GM23338 (cell line): ENCODE data around the gene SRSF1. TPM values are rescaled to one million over a fixed set of nuclear protein-coding genes. Genes with fewer than 3 reads are reported as not detected.

ENCODE experiments used
- ATAC-seq: fragments of 200-7000 bp; cut with Tn5 transposase; 3 replicates; pipeline ENCODE4 v1.9.1; 2020
- DNase-seq: peaks from one replicate; pipeline ENCODE4 v3.0.0-alpha.2; 2015; ENCODE audit warnings: low spot score
- H2AFZ ChIP-seq: fragments of 200-600 bp; sonication (generic); 2 replicates; pipeline ENCODE4 v1.8.0; 2016; ENCODE audit warnings: antibody characterized with exemption, mild to moderate bottlenecking, moderate library complexity
- H3F3A ChIP-seq: fragments of 200-600 bp; sonication (generic); replicated peaks from 2 replicates; pipeline ENCODE4 v1.8.0; 2017; ENCODE audit warnings: antibody characterized with exemption, mixed run types, low read depth
- H3K27ac ChIP-seq: fragments of 200-600 bp; sonication (generic); 2 replicates; pipeline ENCODE4 v1.6.1; 2016; ENCODE audit warnings: low read depth
- H3K27me3 ChIP-seq: fragments of 200-600 bp; sonication (generic); 2 replicates; pipeline ENCODE4 v1.8.0; 2016; ENCODE audit warnings: mild to moderate bottlenecking, mixed run types, moderate library complexity; ENCODE audit not compliant: insufficient read depth
- H3K36me3 ChIP-seq: fragments of 200-600 bp; sonication (generic); 2 replicates; pipeline ENCODE4 v1.8.0; 2016; ENCODE audit warnings: mild to moderate bottlenecking; ENCODE audit not compliant: insufficient read depth
- H3K4me1 ChIP-seq: fragments of 200-600 bp; sonication (generic); 2 replicates; pipeline ENCODE4 v1.8.0; 2016; ENCODE audit warnings: mild to moderate bottlenecking, moderate library complexity; ENCODE audit not compliant: insufficient read depth
- H3K4me2 ChIP-seq: fragments of 200-600 bp; sonication (generic); 2 replicates; pipeline ENCODE4 v1.7.1; 2017; ENCODE audit warnings: mixed run types
- H3K4me3 ChIP-seq: fragments of 200-600 bp; sonication (generic); 2 replicates; pipeline ENCODE4 v1.6.1; 2016; ENCODE audit warnings: mixed run types
- H3K79me2 ChIP-seq: fragments of 200-600 bp; sonication (generic); replicated peaks from 2 replicates; pipeline ENCODE4 v1.8.0; 2017; ENCODE audit warnings: mild to moderate bottlenecking; ENCODE audit not compliant: insufficient read depth
- H3K9me2 ChIP-seq: fragments of 200-600 bp; sonication (generic); 2 replicates; pipeline ENCODE4 v1.8.0; 2017; ENCODE audit not compliant: insufficient read depth
- H4K20me1 ChIP-seq: fragments of 200-600 bp; sonication (generic); replicated peaks from 2 replicates; pipeline ENCODE4 v1.8.0; 2017; ENCODE audit warnings: mild to moderate bottlenecking; ENCODE audit not compliant: insufficient read depth
- H3K27ac Mint-ChIP-seq: 2 replicates; pipeline ENCODE4 v1.8.0; 2020; ENCODE audit warnings: inconsistent platforms, mild to moderate bottlenecking, moderate library complexity, mixed read lengths
- H3K27me3 Mint-ChIP-seq: 3 replicates; pipeline ENCODE4 v1.8.0; 2022; ENCODE audit warnings: low read depth, mild to moderate bottlenecking, moderate library complexity, mixed read lengths, inconsistent platforms; ENCODE audit not compliant: insufficient read depth, poor library complexity
- H3K36me3 Mint-ChIP-seq: 3 replicates; pipeline ENCODE4 v1.8.0; 2021; ENCODE audit warnings: low read depth, mild to moderate bottlenecking, inconsistent platforms, moderate library complexity, mixed read lengths
- H3K4me1 Mint-ChIP-seq: 3 replicates; pipeline ENCODE4 v1.8.0; 2020; ENCODE audit warnings: mild to moderate bottlenecking, inconsistent platforms, mixed read lengths
- H3K4me3 Mint-ChIP-seq: 3 replicates; pipeline ENCODE4 v1.8.0; 2021; ENCODE audit warnings: moderate library complexity, mild to moderate bottlenecking, inconsistent platforms, mixed read lengths
- H3K9me3 Mint-ChIP-seq: 3 replicates; pipeline ENCODE4 v1.8.0; 2020; ENCODE audit warnings: moderate library complexity, mild to moderate bottlenecking, inconsistent platforms, mixed read lengths
- CREB1 ChIP-seq: fragments of 250-450 bp; sonication (Bioruptor Pico); IDR thresholded peaks from 2 replicates; pipeline ENCODE4 v1.5.0; 2020; ENCODE audit warnings: low read depth, mild to moderate bottlenecking, moderate library complexity
- EZH2phosphoT487 ChIP-seq: fragments of 200-600 bp; sonication (generic); IDR thresholded peaks from one replicate; pipeline ENCODE4 v1.8.1; 2018; ENCODE audit warnings: antibody characterized with exemption; ENCODE audit not compliant: unreplicated experiment
- JUNB ChIP-seq: IDR thresholded peaks from one replicate; pipeline ENCODE4 v1.6.1; 2016; ENCODE audit warnings: antibody characterized with exemption; ENCODE audit not compliant: unreplicated experiment
- POLR2AphosphoS5 ChIP-seq: IDR thresholded peaks from 2 replicates; pipeline ENCODE4 v1.6.1; 2016; ENCODE audit warnings: antibody characterized with exemption, low read depth
- ZNF331 ChIP-seq: fragments of 250-450 bp; sonication (Bioruptor Pico); IDR thresholded peaks from 2 replicates; pipeline ENCODE4 v1.5.0; 2020; ENCODE audit warnings: low read depth, mild to moderate bottlenecking, moderate library complexity
- polyA plus RNA-seq: library from polyadenylated mRNA; unstranded; fragments of >200 nt; fragmentation: Nextera tagmentation; extraction: Ambion mirVana; gene quantifications from 2 replicates; pipeline ENCODE4 v1.2.1, GENCODE V29; 2016
- total RNA-seq: library from RNA; depleted of rRNA; stranded (reverse); fragments of >200 nt; shearing (Covaris generic); gene quantifications from 2 replicates; pipeline ENCODE4 v1.2.3, GENCODE V29; 2014
- TF ChIP-seq, protein P1 (sequence below): fragments of 250-450 bp; sonication (Bioruptor Pico); IDR thresholded peaks from 2 replicates; pipeline ENCODE4 v1.5.0; 2020; ENCODE audit warnings: mild to moderate bottlenecking, moderate library complexity

Gene SRSF1
- total and polyA plus RNA-seq, 2 experiments from 2014 or later = 413 to 584 TPM

DNA sequence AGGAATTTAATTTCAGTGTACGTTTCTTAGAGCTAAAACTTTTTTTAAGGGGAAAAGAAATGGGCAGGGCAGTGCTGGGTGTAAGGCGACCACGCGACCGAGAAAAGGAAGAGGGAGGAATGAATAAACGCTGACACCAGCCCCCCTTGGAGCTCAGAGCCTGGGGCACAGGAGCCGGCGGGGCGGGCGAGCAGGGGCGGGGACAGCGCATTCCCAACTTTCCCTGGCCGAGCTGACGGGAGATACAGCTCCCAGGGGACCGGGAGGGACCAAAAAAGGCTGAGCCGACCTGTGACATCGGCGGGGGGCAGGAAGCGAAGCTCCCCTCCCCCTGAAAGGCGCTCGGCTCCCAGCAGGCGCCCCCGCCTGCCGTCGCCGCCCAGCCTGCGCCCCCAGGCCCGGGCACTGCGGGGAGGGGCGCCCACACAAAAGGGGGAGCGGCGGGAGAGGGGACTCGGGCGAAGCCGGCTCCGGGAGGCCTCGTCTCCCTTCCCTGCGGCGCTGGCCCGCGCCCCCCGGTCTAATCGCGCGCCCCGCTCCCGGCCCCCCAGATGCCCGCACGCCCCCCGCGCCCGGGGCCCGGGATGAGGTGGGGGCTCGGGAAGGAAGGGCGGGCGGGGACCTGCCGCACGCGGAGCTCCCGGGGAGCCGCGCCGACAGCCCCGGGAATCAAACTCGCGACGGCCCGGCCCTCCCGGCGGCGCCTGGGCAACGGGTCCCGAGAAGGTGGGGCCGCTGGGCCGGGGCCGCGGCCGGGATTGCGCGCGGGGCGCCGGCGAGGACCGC lies 52.5 kb downstream of the SRSF1 start (continued):
- TF ChIP-seq, protein P1, sequence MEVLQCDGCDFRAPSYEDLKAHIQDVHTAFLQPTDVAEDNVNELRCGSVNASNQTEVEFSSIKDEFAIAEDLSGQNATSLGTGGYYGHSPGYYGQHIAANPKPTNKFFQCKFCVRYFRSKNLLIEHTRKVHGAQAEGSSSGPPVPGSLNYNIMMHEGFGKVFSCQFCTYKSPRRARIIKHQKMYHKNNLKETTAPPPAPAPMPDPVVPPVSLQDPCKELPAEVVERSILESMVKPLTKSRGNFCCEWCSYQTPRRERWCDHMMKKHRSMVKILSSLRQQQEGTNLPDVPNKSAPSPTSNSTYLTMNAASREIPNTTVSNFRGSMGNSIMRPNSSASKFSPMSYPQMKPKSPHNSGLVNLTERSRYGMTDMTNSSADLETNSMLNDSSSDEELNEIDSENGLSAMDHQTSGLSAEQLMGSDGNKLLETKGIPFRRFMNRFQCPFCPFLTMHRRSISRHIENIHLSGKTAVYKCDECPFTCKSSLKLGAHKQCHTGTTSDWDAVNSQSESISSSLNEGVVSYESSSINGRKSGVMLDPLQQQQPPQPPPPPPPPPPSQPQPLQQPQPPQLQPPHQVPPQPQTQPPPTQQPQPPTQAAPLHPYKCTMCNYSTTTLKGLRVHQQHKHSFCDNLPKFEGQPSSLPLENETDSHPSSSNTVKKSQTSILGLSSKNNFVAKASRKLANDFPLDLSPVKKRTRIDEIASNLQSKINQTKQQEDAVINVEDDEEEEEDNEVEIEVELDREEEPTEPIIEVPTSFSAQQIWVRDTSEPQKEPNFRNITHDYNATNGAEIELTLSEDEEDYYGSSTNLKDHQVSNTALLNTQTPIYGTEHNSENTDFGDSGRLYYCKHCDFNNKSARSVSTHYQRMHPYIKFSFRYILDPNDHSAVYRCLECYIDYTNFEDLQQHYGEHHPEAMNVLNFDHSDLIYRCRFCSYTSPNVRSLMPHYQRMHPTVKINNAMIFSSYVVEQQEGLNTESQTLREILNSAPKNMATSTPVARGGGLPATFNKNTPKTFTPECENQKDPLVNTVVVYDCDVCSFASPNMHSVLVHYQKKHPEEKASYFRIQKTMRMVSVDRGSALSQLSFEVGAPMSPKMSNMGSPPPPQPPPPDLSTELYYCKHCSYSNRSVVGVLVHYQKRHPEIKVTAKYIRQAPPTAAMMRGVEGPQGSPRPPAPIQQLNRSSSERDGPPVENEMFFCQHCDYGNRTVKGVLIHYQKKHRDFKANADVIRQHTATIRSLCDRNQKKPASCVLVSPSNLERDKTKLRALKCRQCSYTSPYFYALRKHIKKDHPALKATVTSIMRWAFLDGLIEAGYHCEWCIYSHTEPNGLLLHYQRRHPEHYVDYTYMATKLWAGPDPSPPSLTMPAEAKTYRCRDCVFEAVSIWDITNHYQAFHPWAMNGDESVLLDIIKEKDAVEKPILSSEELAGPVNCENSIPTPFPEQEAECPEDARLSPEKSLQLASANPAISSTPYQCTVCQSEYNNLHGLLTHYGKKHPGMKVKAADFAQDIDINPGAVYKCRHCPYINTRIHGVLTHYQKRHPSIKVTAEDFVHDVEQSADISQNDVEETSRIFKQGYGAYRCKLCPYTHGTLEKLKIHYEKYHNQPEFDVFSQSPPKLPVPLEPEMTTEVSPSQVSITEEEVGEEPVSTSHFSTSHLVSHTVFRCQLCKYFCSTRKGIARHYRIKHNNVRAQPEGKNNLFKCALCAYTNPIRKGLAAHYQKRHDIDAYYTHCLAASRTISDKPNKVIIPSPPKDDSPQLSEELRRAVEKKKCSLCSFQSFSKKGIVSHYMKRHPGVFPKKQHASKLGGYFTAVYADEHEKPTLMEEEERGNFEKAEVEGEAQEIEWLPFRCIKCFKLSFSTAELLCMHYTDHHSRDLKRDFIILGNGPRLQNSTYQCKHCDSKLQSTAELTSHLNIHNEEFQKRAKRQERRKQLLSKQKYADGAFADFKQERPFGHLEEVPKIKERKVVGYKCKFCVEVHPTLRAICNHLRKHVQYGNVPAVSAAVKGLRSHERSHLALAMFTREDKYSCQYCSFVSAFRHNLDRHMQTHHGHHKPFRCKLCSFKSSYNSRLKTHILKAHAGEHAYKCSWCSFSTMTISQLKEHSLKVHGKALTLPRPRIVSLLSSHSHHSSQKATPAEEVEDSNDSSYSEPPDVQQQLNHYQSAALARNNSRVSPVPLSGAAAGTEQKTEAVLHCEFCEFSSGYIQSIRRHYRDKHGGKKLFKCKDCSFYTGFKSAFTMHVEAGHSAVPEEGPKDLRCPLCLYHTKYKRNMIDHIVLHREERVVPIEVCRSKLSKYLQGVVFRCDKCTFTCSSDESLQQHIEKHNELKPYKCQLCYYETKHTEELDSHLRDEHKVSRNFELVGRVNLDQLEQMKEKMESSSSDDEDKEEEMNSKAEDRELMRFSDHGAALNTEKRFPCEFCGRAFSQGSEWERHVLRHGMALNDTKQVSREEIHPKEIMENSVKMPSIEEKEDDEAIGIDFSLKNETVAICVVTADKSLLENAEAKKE = no peak
- TF ChIP-seq CREB1 = no peak
- TF ChIP-seq POLR2AphosphoS5 = peak; percentile 45

- no peaks in the 10 kb centered on the region for H4K20me1 ChIP-seq
- peaks cover 42% of the 10 kb centered on the region for H3K27me3 ChIP-seq
- Mint-ChIP-seq H3K36me3 (no peaks in the 10 kb centered on the region; the same call in 2 of the 3 replicates), H3K27me3 (peaks cover 31% of the 10 kb centered on the region), H3K9me3 (peaks cover 3% of the 10 kb centered on the region; the same call in 2 of the 3 replicates), H3K4me3 (peak overlapping the region; percentile 76), H3K27ac (no peak overlapping the region; the same call in 1 of the 2 replicates), H3K4me1 (peaks cover 48% of the 10 kb centered on the region)
- H2AFZ ChIP-seq = peak overlapping the region; percentile 49
- H3K36me3 ChIP-seq = no peaks in the 10 kb centered on the region
- H3K27ac ChIP-seq = no peak overlapping the region
- peak overlapping the region; percentile 75 for H3K4me3 ChIP-seq
- H3K9me2 ChIP-seq = no peaks in the 10 kb centered on the region
- H3K4me1 ChIP-seq = peaks cover 41% of the 10 kb centered on the region
- H3F3A ChIP-seq = peaks cover 13% of the 10 kb centered on the region
- peak overlapping the region; percentile 79 for H3K4me2 ChIP-seq
- ATAC-seq (peak; percentile 7), DNase-seq (peak; percentile 57)
- H3K79me2 ChIP-seq = no peaks in the 10 kb centered on the region
- TF ChIP-seq ZNF331 (CRISPR knock-in tag) (no peak), EZH2phosphoT487 (no peak), JUNB (no peak)
- TF ChIP-seq, protein P1 = no peak
Observed at GRCh38 chr17:57953705-57954396, 53.2 kb downstream of the SRSF1 start.
